ENCODE measurements around the gene GRAMD1B.
A peak's percentile ranks its signal among the peaks of the same experiment; 100 is the strongest.

Gene GRAMD1B

DNA sequence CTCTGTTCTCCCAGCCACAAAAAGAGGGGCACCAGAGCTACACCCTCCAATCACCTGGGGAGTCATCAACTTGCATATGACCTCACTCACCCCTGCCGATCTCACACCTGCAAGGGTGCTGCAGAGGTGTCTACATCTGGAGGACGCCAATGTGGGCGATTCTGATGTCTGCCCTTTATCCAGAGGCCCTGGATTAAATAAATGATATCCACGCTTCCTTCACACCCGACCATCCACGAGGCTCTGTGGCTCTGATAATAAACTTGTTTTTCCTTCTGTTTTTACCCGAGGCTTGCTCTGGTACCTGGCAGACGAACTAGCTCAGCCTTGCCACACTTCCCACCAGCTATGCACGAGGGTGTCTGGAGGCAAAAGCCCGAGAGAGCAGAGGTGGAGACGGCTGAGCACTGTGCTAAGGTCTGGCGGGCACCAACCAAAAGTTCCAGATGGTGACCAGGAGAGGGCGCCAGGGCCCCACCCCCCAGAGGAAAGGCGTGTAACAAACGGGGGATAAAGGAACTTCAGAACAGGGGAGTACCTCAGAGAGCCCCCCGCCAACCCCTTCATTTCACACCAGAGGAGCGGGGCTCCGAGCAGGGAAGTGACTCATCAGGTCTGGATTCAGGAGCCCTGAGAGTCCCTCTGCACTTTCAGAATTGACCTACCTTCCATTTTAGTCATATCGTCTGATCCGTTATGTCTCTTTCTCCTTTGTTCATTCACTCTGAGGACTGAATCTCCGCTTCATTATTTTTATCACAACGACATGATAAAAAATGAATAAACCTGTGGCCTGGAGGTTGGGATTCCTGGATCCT, 210.8 kb downstream of the GRAMD1B start:
- Histone ChIP-seq H2BK12ac (ENCODE audit: low read length) (no peak overlapping the region), H2AK5ac (ENCODE audit: low read depth, low read length) (no peak overlapping the region), H3K4ac (ENCODE audit: low read length) (no peak overlapping the region), H3K9me3 (replicated peaks in 1 of 2; ENCODE audit: control insufficient read depth in 2 of 2, insufficient read depth in 1 of 2, low read depth in 1 of 2, low read length in 2 of 2) (no peaks in the 10 kb centered on the region), H4K8ac (ENCODE audit: low read depth, low read length) (no peak overlapping the region), H3K36me3 (replicated peaks in 1 of 2; ENCODE audit: control insufficient read depth in 2 of 2, insufficient read depth in 2 of 2, low read length in 2 of 2) (no peaks in the 10 kb centered on the region), H3K4me3 (ENCODE audit: low read length in 2 of 2) (no peak overlapping the region), H3K18ac (ENCODE audit: low read length) (no peak overlapping the region), H2BK15ac (ENCODE audit: low read length) (no peak overlapping the region), H3K27ac (replicated peaks; ENCODE audit: low read length) (no peak overlapping the region), H3K9ac (ENCODE audit: low read depth, low read length, poor library complexity) (peak overlapping the region; percentile 7), H3K4me1 (ENCODE audit: control insufficient read depth in 2 of 2, insufficient read depth in 1 of 2, low read depth in 1 of 2, low read length in 2 of 2) (peaks cover 1 to 7% of the 10 kb centered on the region in 2 donors), H2BK5ac (ENCODE audit: low read length) (peak overlapping the region; percentile 13), H3K4me2 (ENCODE audit: insufficient read depth, low read length, poor library complexity, severe bottlenecking) (no peak overlapping the region), H2BK120ac (ENCODE audit: low read depth, low read length) (no peak overlapping the region), H4K91ac (ENCODE audit: low read depth, low read length, poor library complexity) (no peak overlapping the region), H3K79me1 (ENCODE audit: low read depth, low read length) (no peaks in the 10 kb centered on the region), H3K23ac (ENCODE audit: low read depth, low read length, poor library complexity) (no peak overlapping the region), H3K27me3 (ENCODE audit: control insufficient read depth in 3 of 3, insufficient read depth in 3 of 3, low read depth in 1 of 3, low read length in 3 of 3) (peaks cover 0 to 18% (median 0%) of the 10 kb centered on the region in 3 experiments), H3K14ac (ENCODE audit: low read length) (no peak overlapping the region), H2AFZ (ENCODE audit: low read length) (peak overlapping the region; percentile 70)
- no CpG with 5 or more reads among the region's 22 CpGs for WGBS, 2 donors (ENCODE audit: extremely low coverage in 2 of 2, insufficient read length in 2 of 2, insufficient replicate concordance in 1 of 2)
- peak; percentile 61 for DNase-seq (ENCODE audit: low spot score)

DNA sequence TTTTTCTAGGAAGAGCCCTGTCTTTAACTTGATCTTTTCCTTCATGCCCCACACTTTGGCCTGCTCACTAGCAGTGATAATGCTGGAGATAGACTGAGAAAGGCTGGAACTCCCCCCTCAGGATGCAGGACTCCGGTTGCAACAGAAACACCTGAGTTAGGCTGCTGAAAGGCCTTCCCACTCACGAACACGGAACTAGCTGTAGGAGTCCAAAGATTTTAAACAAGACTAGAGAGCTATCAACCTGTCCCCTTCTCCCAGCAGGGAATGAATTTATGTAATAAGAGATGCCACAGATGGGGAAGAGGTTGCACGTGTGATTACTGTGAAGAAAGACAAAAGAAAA, 211.4 kb downstream of the GRAMD1B start:
- H2AFZ ChIP-seq (ENCODE audit: low read length): no peak overlapping the region
- no peak overlapping the region for H2BK12ac ChIP-seq (ENCODE audit: low read length)
- no peak overlapping the region for H4K8ac ChIP-seq (ENCODE audit: low read depth, low read length)
- no peak overlapping the region for H2AK5ac ChIP-seq (ENCODE audit: low read depth, low read length)
- H2BK5ac ChIP-seq (ENCODE audit: low read length): no peak overlapping the region
- WGBS, 2 donors (ENCODE audit: extremely low coverage in 2 of 2, insufficient read length in 2 of 2, insufficient replicate concordance in 1 of 2): no CpG with 5 or more reads among the region's 4 CpGs
- H2BK120ac ChIP-seq (ENCODE audit: low read depth, low read length): no peak overlapping the region
- H2BK15ac ChIP-seq (ENCODE audit: low read length): no peak overlapping the region
- H3K14ac ChIP-seq (ENCODE audit: low read length): no peak overlapping the region
- no peak overlapping the region for H3K18ac ChIP-seq (ENCODE audit: low read length)
- no peak overlapping the region for H4K91ac ChIP-seq (ENCODE audit: low read depth, low read length, poor library complexity)
- no peaks in the 10 kb centered on the region for H3K79me1 ChIP-seq (ENCODE audit: low read depth, low read length)
- no peak overlapping the region for H3K4me3 ChIP-seq (ENCODE audit: low read length in 2 of 2)
- no peaks in the 10 kb centered on the region for H3K36me3 ChIP-seq (replicated peaks in 1 of 2; ENCODE audit: control insufficient read depth in 2 of 2, insufficient read depth in 2 of 2, low read length in 2 of 2)
- no peak overlapping the region for H3K4me2 ChIP-seq (ENCODE audit: insufficient read depth, low read length, poor library complexity, severe bottlenecking)
- no peak overlapping the region for H3K4ac ChIP-seq (ENCODE audit: low read length)
- no peak overlapping the region for H3K23ac ChIP-seq (ENCODE audit: low read depth, low read length, poor library complexity)
- H3K27ac ChIP-seq (replicated peaks; ENCODE audit: low read length): no peak overlapping the region
- H3K4me1 ChIP-seq (ENCODE audit: control insufficient read depth in 2 of 2, insufficient read depth in 1 of 2, low read depth in 1 of 2, low read length in 2 of 2): peaks cover 1 to 7% of the 10 kb centered on the region in 2 donors
- H3K27me3 ChIP-seq (ENCODE audit: control insufficient read depth in 3 of 3, insufficient read depth in 3 of 3, low read depth in 1 of 3, low read length in 3 of 3): peaks cover 0 to 18% (median 0%) of the 10 kb centered on the region in 3 experiments
- no peak for DNase-seq (ENCODE audit: low spot score)
- H3K9ac ChIP-seq (ENCODE audit: low read depth, low read length, poor library complexity): no peak overlapping the region
- no peaks in the 10 kb centered on the region for H3K9me3 ChIP-seq (replicated peaks in 1 of 2; ENCODE audit: control insufficient read depth in 2 of 2, insufficient read depth in 1 of 2, low read depth in 1 of 2, low read length in 2 of 2)

DNA sequence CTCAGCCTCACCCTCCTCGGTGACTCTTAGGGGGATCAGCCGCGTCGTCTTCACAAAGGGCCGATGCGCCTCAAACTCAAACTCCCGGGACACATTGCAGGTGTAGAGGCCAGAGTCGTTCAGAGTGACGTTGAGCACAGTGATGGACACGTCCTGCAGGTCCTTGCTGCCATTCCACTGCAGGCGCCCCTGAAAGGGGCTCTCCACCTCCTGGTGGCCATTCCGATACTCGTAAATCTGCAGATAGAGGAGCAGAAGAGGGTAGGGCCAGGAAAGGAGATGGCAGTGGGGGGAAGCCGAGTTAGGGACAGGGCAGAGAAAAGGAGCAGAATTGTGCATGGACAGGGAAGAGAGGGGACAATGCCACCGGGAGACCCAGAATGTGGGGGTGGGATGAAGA, 212.4 kb downstream of the GRAMD1B start:
- Histone ChIP-seq H3K4ac (ENCODE audit: low read length) (no peak overlapping the region), H2BK120ac (ENCODE audit: low read depth, low read length) (no peak overlapping the region), H3K9ac (ENCODE audit: low read depth, low read length, poor library complexity) (no peak overlapping the region), H3K4me2 (ENCODE audit: insufficient read depth, low read length, poor library complexity, severe bottlenecking) (no peak overlapping the region), H4K91ac (ENCODE audit: low read depth, low read length, poor library complexity) (no peak overlapping the region), H4K8ac (ENCODE audit: low read depth, low read length) (no peak overlapping the region), H3K9me3 (replicated peaks in 1 of 2; ENCODE audit: control insufficient read depth in 2 of 2, insufficient read depth in 1 of 2, low read depth in 1 of 2, low read length in 2 of 2) (no peaks in the 10 kb centered on the region), H3K23ac (ENCODE audit: low read depth, low read length, poor library complexity) (no peak overlapping the region), H2BK5ac (ENCODE audit: low read length) (no peak overlapping the region), H3K4me1 (ENCODE audit: control insufficient read depth in 2 of 2, insufficient read depth in 1 of 2, low read depth in 1 of 2, low read length in 2 of 2) (peaks cover 1 to 7% of the 10 kb centered on the region in 2 donors), H2AFZ (ENCODE audit: low read length) (no peak overlapping the region), H3K4me3 (ENCODE audit: low read length in 2 of 2) (no peak overlapping the region), H3K36me3 (replicated peaks in 1 of 2; ENCODE audit: control insufficient read depth in 2 of 2, insufficient read depth in 2 of 2, low read length in 2 of 2) (no peaks in the 10 kb centered on the region), H2BK15ac (ENCODE audit: low read length) (no peak overlapping the region), H3K27ac (replicated peaks; ENCODE audit: low read length) (no peak overlapping the region), H3K27me3 (ENCODE audit: control insufficient read depth in 3 of 3, insufficient read depth in 3 of 3, low read depth in 1 of 3, low read length in 3 of 3) (peaks cover 0 to 19% (median 0%) of the 10 kb centered on the region in 3 experiments), H2AK5ac (ENCODE audit: low read depth, low read length) (no peak overlapping the region), H3K79me1 (ENCODE audit: low read depth, low read length) (no peaks in the 10 kb centered on the region), H3K14ac (ENCODE audit: low read length) (no peak overlapping the region), H2BK12ac (ENCODE audit: low read length) (no peak overlapping the region), H3K18ac (ENCODE audit: low read length) (no peak overlapping the region)
- no CpG with 5 or more reads among the region's 15 CpGs for WGBS, 2 donors (ENCODE audit: extremely low coverage in 2 of 2, insufficient read length in 2 of 2, insufficient replicate concordance in 1 of 2)
- no peak for DNase-seq (ENCODE audit: low spot score)

DNA sequence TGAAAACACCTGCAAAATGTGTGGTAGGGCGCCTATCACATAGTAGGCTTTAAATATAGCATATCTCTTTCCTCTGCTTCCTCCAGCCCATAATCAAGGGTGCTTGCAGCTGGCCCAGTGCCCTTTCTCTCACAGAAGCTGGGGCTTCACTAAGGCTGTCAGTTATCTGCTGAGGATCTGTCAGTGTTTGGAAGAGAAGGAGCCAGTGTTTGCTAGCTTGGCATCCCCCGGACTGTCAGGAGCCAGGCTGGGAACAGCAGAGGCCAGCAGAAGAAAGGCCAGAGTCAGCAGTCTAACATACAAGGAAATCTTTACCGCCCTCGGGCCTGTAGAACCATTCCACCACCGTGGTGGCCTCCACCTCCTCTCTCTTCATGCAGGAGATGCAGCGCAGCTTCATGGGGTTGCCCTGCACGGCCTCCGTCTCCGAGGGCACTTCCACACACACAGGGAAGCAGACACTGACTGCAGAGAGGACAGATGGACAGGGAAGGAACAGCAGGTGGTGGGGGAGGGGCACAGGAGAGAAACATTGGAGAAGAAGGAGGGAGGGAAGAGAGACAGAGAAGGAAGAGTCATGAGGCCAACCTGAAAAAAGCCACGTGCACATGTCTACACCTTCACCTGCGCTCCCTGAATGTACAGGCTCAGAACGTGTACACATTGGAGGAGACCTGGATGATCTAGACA, 215.4 kb downstream of the GRAMD1B start:
- H3K9ac ChIP-seq (ENCODE audit: low read depth, low read length, poor library complexity): no peak overlapping the region
- H3K4me3 ChIP-seq (ENCODE audit: low read length in 2 of 2): no peak overlapping the region
- no peaks in the 10 kb centered on the region for H3K79me1 ChIP-seq (ENCODE audit: low read depth, low read length)
- H3K23ac ChIP-seq (ENCODE audit: low read depth, low read length, poor library complexity): no peak overlapping the region
- H3K27me3 ChIP-seq (ENCODE audit: control insufficient read depth in 3 of 3, insufficient read depth in 3 of 3, low read depth in 1 of 3, low read length in 3 of 3): peaks cover 0 to 30% (median 0%) of the 10 kb centered on the region in 3 experiments
- H3K4me1 ChIP-seq (ENCODE audit: control insufficient read depth in 2 of 2, insufficient read depth in 1 of 2, low read depth in 1 of 2, low read length in 2 of 2): peaks cover 0 to 8% of the 10 kb centered on the region in 2 donors
- no peak overlapping the region for H2BK15ac ChIP-seq (ENCODE audit: low read length)
- H3K27ac ChIP-seq (replicated peaks; ENCODE audit: low read length): no peak overlapping the region
- H2BK5ac ChIP-seq (ENCODE audit: low read length): no peak overlapping the region
- H3K4ac ChIP-seq (ENCODE audit: low read length): no peak overlapping the region
- no peak overlapping the region for H2BK12ac ChIP-seq (ENCODE audit: low read length)
- no peak overlapping the region for H4K91ac ChIP-seq (ENCODE audit: low read depth, low read length, poor library complexity)
- no peaks in the 10 kb centered on the region for H3K9me3 ChIP-seq (replicated peaks in 1 of 2; ENCODE audit: control insufficient read depth in 2 of 2, insufficient read depth in 1 of 2, low read depth in 1 of 2, low read length in 2 of 2)
- no CpG with 5 or more reads among the region's 12 CpGs for WGBS, 2 donors (ENCODE audit: extremely low coverage in 2 of 2, insufficient read length in 2 of 2, insufficient replicate concordance in 1 of 2)
- peak overlapping the region; percentile 72 for H3K14ac ChIP-seq (ENCODE audit: low read length)
- H2BK120ac ChIP-seq (ENCODE audit: low read depth, low read length): no peak overlapping the region
- H2AK5ac ChIP-seq (ENCODE audit: low read depth, low read length): no peak overlapping the region
- H3K4me2 ChIP-seq (ENCODE audit: insufficient read depth, low read length, poor library complexity, severe bottlenecking): no peak overlapping the region
- no peaks in the 10 kb centered on the region for H3K36me3 ChIP-seq (replicated peaks in 1 of 2; ENCODE audit: control insufficient read depth in 2 of 2, insufficient read depth in 2 of 2, low read length in 2 of 2)
- H4K8ac ChIP-seq (ENCODE audit: low read depth, low read length): no peak overlapping the region
- DNase-seq (ENCODE audit: low spot score): no peak
- H2AFZ ChIP-seq (ENCODE audit: low read length): no peak overlapping the region
- H3K18ac ChIP-seq (ENCODE audit: low read length): peak overlapping the region; percentile 67
